Measurements from ENCODE around the gene RSBN1.

DNA sequence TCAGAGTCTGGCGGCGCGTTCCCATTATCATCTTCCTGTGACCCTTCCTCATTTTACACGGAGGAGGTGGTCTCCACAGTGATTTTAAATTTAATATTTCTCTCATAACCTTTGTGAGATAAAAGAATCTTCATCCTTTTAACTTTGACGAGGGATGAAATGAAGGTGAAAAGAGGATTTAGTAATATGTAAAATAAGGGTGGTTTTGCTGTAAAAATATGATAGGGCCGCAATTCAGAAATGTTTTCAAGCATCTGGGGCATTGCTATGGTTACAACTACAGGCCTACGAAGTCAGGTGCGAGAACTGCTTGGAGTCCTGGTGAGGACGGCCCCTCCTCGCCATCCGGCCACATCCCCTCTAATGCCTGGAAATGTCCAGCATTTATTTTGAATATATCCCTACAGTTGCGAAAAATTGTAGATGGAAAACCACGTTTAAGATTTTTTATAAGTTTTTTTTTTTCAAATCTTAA lies 422 bp upstream of the RSBN1 start:
- no peak for TF ChIP-seq EZH2 (IDR thresholded peaks at IDR 0.05)
- TF ChIP-seq, protein P1, sequence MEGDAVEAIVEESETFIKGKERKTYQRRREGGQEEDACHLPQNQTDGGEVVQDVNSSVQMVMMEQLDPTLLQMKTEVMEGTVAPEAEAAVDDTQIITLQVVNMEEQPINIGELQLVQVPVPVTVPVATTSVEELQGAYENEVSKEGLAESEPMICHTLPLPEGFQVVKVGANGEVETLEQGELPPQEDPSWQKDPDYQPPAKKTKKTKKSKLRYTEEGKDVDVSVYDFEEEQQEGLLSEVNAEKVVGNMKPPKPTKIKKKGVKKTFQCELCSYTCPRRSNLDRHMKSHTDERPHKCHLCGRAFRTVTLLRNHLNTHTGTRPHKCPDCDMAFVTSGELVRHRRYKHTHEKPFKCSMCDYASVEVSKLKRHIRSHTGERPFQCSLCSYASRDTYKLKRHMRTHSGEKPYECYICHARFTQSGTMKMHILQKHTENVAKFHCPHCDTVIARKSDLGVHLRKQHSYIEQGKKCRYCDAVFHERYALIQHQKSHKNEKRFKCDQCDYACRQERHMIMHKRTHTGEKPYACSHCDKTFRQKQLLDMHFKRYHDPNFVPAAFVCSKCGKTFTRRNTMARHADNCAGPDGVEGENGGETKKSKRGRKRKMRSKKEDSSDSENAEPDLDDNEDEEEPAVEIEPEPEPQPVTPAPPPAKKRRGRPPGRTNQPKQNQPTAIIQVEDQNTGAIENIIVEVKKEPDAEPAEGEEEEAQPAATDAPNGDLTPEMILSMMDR (IDR thresholded peaks at IDR 0.05): no peak

Data from neural progenitor cell (in vitro differentiated cells).